T-helper 22 cell (primary cell): Measurements from ENCODE around the gene TTYH1.

Experiments
- DNase-seq: peaks from one replicate; pipeline ENCODE4 v3.0.0-alpha.2; 2020; ENCODE audit warnings: low read depth

Gene TTYH1

DNA sequence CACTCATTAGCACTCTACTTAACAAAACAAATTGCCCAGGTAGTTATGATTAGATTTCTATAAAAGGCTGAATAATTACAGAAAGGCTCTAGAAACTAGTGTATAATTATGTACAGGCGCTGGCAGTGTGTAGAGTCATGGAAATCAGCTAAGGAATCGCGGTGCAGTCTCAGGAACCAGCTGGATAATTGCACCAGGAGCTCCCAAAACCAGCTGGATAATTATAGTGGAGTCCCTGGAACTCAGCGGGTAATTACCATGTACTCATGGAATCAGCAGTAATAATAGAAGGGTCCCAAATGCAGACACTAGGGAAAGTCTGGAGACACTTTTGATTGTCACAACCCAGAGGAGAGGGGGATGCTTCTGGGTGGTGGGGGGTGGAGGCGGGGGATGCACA, 23.2 kb upstream of the TTYH1 start:
- no peak for DNase-seq

DNA sequence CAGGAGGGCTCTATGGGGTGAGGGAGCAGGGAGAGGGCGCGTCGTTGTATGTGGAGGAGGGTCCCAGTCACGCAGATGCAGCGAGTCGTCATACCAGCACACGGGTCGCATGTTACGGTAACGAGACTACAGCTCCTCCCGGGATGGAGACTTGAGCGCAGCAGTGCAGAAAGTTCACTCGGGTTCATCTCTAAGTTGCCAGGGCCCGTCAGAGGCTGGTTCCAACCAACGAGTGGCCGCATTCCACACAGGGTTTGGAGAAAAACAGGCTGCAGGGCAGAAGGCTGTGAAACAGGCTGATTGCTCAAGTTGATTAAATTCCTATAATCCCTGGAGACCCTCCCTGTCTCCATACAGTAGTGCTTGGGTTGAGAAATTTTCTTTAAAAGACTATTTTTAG, 21.9 kb upstream of the TTYH1 start:
- no peak for DNase-seq

DNA sequence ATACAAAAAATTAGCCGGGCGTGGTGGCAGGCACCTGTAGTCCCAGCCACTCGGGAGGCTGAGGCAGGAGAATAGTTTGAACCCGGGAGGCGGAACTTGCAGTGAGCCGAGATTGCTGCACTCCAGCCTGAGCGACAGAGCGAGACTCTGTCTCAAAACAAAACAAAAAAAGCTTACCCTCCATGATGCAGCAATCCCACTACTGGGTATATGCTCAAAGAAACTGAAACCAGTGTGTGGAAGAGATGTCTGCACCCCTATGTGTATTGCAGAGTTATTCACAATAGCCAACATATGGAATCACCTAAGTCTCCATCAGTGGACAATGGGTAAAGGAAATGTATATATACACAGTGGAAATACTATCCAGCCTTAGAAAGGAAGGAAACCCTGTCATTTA, 19.6 kb upstream of the TTYH1 start:
- no peak for DNase-seq

DNA sequence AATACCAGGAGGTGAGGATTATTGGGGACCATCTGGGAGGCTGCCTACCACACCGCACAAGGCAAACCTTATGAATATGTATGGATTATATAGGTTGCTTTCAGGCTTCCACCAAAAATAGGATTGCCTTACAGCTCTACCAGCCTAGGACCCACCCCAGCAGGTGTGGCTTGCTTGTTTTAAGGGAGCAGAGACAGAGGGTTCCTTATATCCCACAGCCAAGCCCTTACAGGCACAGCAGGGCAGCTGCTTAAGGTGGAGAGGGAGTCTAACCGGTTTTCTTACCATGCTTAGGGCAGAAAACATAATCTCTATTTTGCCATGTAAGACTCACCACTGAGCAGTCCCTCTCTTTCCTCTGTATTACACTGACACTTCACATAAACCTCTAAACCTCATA, 16.1 kb upstream of the TTYH1 start:
- DNase-seq, result no peak

DNA sequence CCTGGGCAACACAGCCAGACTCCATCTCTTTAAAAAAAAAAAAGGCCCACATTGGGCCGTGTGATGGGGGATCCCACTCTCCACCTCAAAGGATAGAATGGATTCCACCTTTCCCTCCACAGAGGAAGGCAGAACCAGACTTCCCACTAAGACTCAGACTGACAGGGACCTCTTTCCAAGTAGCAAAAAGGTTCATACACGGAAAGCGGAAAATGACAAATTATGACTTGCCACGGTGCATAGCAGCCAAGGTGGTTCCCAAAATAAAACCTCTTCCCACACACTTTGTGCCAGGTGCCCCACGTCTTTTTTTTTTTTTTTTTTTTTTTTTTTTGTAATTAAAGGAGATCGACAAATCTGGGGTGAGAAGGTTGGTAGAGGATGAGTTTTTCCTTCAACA, 14.4 kb upstream of the TTYH1 start:
- DNase-seq, result no peak

DNA sequence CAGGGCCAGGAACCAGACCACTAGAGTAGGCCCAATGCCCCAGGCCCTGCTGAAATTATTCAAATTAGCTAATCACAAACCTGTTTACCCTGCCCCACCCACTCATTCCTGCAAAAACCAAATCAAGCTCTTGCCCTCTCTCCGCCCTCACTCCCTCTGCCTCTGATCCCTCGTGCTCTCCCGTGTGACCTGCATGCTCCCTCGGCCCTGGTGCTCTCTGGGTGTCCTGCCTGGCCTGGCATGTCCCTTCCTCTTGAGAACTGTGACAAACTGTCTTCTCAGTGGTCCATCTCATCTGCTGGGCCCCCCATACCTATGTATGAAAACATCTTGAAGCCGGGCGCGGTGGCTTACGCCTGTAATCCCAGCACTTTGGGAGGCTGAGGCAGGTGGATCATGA, 12.2 kb upstream of the TTYH1 start:
- DNase-seq, result no peak

DNA sequence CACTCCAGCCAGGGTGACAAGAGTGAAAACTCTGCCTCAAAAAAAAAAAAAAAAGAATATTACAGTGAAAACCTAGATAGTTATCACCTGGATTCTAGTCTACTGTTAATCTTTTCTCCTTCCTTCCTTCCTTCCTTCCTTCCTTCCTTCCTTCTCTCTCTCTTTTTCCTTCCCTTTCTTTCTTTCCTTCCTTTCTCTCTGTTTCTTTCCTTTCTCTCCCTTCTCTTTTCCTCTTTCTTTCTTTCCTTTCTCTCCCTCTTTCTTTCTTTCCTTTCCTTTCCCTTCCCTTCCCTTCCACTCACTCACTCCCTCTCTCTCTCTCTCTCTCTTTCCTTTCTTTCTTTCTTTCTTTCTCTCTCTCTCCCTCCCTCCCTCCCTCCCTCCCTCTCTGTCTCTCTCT, 9.6 kb upstream of the TTYH1 start:
- no peak for DNase-seq

DNA sequence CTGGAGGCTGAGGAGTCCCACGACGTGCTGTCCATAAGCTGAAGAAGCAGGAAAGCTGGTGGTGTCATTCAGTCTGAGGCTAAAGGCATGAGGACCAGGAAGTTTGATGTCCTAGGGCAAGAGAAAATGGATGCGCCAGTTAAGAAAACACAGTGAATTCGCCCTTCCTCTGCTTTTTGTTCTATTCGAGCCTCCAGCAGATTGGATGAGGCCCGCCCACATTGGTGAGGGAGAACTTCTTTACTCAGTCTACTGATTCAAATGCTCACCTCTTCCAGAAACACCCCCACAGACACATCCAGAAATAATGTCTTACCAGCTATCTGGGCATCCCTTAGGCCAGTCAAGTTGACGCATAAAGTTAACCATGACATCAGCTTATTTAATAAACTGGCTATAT, 7.5 kb upstream of the TTYH1 start:
- DNase-seq, result no peak

DNA sequence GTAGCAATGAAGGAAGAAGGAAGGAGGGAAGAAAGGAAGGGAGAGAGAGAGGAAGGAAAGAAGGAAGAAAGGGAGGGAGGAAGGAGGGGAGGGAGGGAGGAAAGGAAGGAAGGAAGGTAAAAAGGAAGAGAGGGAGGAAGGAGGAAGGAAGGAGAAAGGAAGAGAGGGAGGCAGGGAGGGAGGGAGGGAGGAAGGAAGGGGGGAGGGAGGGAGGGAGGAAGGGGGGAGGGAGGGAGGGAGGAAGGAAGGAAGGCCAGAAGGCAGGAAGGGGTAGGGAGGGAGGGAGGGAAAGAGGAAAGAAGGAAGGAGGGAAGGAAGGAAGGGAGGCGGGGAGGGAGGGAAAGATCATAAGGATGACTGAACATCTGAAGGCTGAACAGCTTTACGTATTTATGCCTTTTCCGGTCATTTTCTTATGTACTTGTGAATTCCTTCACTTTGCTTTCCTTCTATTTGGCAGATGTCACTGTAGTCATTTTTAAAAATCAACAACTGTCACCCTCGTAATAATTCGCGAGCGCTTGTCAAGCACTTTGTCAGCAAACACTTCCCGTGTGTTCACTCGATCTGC, 6.7 kb upstream of the TTYH1 start:
- DNase-seq, result no peak

DNA sequence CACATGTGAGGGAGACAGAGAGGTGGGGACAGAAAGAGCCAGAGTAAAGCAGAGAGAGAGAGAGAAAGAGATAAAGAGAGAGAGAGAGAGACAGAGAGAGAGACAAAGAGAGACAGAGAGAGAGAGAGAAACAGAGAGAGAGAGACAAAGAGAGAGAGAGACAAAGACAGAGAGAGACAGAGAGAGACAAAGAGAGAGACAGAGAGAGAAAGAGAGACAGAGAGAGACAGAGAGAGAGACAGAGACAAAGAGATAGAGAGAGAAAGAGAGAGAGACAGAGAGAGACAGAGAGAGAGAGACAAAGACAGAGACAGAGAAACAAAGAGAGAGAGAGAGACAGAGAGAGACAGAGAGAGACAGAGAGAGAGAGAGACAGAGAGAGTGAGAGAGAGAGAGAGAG, 4.2 kb upstream of the TTYH1 start:
- DNase-seq, result no peak

DNA sequence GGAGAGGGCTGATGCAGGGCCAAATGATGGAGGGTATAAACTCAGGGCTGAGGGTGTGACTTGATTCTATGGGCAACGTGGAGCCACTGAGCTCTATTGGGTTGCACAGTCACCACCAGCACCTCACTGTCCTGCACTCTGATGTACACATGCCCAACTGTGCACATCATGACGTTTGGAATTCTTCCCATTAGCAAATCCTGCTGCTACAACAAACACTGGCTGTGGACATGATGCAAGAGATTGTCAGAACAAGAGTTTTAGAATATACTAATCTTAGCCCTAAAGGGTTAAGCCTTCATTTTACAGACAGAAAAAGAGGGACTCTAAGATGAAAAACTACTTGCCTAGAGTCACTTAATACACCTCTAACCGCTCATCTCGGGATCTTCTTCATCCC, 2.4 kb upstream of the TTYH1 start:
- DNase-seq, result no peak

DNA sequence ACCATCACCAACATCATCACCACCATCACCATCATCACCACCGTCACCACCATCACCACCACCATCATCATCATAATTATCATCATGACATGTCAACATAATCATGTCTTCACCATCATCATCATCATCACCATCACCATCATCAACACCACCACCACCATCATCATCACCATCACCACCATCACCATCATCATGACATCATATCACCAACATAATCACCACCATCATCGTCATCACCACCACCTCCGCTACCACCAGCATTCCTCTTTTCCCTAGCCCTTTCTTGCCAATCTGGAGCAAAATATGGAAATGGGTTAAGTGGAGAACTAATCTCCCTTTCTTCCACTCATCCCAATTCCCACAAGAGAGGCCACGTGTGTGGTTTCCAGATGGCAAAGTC, 1.1 kb upstream of the TTYH1 start:
- no peak for DNase-seq

DNA sequence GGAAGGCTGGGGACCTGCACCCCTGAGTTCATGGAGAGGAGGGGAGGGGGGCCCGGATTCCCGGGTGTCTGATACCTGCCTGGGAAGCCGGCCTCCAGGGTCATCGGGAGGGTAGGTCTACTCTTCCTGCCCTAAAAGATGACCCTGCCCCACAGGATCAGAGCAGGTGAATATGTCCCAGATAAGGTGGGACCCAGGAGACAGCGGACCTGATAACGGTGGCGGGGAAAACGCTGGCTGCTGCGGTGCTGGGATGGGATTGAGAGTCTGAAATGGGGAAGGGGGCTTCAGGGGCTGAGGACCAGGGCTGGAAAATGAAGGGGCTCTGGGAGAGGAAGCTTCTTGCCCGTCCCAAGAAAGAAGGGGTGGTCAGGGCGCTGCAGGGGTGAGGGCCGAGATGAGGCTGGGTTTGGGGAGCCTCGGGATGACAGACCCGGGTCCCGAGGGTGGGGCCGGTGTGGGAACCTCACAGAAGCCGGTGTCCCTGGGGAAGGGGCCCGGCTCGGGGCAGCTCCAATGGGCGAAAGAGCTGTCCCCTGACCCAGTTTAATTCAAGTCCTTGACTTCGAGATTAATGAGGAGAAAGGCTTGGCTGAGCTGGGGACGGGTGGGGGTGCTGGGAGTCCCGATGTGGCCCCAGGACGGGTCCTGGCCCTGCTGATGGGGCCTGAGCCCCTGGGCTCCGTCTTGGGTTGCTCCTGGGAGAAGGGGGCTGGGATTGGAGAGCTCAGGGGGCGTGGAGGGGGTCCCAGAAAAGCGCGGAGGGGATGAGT, 823 bp downstream of the TTYH1 start:
- DNase-seq, result no peak

DNA sequence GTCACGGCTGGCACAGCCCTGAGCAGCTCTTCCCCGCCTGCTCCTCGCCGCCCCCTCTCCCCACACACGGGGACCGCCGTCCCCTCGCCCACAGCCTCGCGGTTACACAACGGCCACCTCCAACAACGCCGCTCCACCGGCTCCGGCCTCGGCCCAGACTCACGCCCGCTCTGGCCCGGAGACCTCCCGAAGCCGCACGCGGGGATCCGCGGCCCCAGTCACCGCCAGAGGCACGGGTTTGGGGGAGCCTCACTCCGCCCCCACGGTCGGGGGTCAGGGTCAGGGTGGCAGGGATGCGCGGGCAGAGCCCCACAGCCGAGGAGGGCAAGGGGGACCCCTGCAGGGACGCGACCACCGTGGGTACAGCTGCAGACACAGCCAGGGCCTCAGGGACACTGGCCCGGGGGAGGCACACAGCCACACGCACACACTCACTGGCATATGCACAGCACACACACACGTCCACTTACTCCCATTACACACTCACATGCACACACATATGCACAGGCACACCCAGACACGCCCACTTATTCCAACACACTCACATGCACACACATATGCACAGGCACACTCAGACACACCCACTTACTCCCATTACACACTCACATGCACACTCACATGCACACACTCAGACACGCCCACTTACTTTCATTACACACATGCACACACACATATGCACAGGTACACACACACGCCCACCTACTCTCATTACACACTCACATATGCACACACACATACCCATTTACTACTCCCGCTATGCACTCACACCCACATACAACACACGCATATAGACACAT, 1.6 kb downstream of the TTYH1 start:
- no peak for DNase-seq

DNA sequence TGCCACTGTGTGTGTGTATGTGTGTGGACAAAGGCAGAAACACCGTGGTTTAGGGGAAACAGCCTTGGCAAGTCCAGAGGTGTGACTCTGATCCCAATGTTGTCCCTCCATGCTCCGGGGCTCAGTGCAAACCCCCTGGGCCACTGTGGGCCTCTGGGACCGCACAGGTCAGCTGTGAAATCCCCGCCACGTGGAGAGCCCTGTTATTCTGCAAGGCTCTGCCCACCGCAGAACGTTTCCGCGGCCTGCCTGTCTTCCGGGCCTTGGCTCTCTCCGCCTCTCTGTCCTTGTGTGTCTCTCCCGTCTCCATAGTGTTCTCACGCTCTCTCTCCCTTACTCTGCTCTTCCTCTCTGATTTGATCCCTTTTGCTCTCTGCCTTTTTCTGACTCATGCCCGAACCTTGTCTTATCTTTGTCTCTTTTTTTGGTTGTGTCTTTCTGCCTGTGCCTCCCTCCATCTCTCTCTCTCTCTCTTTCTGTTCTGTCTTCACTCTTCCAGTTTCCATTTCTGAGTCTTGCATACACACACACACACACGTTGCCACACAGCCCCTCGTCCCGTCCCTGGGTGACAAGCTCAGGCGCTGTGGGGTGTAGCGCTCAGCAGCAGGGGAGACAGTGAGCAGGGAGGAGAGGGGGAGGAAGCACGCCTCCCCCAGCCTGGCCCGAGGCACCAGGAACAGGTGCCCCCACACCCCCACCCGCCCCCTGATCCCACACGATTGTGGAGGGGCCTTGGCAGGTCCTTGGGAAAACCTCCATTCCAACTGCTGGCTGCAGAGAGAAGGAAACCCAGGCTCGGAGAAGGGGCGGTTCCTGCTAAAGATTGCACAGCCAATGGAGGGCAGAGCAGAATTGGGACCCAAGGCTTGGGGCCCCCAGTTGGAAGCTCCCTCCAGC, 3.0 kb downstream of the TTYH1 start:
- DNase-seq, result no peak

DNA sequence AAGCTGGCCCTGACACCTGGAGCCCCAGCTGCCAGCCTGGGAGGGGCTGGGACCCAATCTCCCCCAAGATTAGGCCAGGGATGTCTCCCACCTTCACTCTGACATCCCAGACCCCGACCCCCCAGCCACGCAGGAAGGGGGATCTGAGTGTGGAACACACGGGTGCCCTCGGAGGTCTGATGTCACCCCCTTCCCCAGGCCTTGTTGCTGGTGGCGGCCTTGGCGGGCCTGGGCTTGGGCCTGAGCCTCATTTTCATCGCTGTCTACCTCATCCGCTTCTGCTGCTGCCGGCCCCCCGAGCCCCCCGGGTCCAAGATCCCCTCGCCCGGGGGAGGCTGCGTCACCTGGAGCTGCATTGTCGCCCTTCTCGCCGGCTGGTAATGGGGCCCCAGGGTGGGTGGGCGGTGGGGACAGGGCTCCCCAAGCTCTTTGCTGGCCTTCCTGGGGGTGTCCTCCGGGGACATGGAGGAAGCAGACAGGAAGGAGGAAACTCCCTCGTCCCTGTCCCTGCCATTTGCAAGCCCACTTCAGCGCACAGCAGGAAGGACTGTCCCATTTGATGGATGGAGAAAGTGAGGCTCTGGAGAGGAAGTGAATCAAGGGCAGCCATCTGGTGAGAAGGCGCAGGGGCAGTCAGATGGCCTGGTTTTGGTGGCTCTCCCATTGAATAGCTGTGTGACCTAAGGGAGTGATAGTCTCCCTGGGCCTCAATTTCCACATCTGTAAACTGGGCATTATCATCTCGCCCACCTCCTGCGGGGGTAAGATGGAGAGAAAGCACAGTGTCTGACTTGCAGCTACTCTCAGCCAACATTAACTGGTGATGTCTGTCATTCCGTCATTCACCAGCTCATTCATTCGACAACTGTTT, 3.9 kb downstream of the TTYH1 start:
- no peak for DNase-seq

DNA sequence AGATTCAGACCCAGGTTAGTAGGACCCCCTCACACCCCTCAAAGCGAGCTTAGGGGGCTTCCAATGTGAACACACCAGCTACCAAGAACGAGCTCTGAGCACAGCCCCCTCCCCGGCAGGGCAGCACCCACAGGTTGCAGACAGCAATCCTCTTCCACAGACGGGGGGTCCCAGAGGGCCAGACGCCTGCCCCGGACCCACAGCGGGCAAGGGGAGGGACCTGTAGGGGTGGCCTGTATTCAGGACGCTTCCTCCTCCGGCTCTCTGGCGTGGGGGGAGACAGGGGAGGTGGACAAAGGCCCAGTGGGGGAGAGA, 4.8 kb downstream of the TTYH1 start:
- DNase-seq, result no peak

DNA sequence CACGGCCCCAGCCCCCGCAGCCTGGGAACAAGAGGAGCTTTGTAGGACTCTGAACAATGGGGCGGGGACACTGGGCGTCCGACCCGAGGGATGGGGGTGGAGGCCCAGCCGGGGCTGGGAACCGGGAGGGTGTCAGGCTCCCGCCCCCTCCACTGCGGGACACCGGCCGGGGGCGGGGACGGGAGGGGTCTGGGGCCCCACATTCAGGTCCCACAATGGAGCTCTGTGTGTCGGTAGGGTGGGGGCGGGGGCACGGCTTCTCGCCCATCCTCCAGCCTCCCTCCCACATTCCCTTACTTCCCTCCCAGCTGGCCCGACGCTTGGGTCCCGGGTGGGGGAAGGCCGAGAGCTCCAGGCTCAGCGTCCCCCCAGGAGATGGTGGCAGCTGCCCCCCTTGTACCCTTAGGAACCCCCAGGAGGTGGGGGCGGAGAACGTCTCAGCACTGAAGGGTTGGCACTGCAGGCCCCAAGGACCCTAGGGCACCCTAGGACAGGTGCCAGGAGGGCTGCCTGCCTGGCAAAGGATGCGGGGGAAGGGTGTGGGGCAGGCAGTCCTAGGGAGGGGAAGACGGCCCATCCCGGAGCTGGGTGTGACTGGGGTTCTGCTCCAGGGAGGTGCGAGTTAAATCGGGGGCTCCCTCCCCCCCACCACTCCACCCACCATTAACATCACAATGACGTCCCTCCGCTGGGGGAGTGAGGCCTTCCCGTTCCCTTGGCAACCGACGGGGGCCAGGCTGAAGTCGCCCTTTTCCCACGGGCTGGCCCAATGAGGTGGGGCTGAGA, 5.3 kb downstream of the TTYH1 start:
- DNase-seq, result no peak

DNA sequence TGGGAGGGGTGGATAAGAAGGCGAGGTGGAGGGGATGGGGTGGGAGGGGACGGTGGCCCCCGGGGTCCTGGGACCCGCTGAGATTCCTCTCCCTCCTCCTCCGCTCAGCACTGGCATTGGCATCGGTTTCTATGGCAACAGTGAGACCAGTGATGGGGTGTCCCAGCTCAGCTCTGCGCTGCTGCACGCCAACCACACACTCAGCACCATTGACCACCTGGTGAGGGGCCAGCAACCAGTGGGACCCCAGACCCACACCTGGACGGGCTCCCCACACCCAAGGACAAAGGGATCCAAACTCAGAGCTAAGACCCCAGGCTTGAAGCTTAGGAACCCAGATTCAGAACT, 5.9 kb downstream of the TTYH1 start:
- no peak for DNase-seq

DNA sequence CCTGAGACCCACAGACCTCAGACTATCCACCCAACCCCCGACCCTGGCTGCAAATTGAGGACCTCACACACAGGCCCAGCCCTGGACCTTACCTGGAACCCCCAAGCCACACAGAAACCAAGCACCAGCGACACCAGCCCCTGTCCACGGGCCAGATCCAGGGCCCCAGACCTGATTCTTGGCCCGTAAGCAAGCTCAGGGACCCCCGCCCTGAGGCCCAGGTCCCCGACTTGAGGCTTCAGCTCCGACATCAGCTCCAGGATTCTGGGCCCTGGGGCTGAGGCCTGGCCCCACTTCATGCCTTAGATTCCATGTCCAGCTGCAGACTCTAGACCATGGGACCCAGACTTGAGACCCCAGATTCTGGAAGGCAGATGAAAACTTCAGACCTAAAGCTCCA, 6.3 kb downstream of the TTYH1 start:
- DNase-seq, result no peak

DNA sequence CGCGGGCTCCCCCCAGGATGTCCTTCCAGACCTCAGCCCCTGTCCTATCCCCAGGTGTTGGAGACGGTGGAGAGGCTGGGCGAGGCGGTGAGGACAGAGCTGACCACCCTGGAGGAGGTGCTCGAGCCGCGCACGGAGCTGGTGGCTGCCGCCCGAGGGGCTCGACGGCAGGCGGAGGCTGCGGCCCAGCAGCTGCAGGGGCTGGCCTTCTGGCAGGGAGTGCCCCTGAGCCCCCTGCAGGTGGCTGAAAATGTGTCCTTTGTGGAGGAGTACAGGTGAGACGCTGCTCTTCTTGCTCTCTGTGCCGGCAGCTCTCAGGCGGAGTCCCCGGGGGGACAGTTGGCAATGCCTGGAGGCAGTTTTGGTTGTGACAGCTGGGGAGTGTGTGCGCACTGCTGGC, 6.9 kb downstream of the TTYH1 start:
- no peak for DNase-seq
